GM19463 (cell line): Measurements from ENCODE around the gene GRIK4.
"Not testable (repeated sequence)": the region's sequence is repeated elsewhere in the genome, so short reads cannot be mapped to it uniquely, and the experiment has no call there.

Experiments
- ATAC-seq: cut with Tn5 transposase; IDR thresholded peaks from one replicate; pipeline ENCODE4 v1.9.1; 2021; ENCODE audit warnings: mild to moderate bottlenecking, moderate library complexity; ENCODE audit not compliant: unreplicated experiment

The GRIK4 gene

GRCh38 chr11:121024989-121025388 is 513.4 kb downstream of the GRIK4 start:
- ATAC-seq, result no peak

- ATAC-seq, result no peak
These were observed 517.6 kb downstream of the GRIK4 start for GRCh38 chr11:121029153-121029552.

- no peak for ATAC-seq
These were observed 518.4 kb downstream of the GRIK4 start for GRCh38 chr11:121029813-121030445.

- no peak for ATAC-seq
These were observed 519.6 kb downstream of the GRIK4 start for GRCh38 chr11:121031167-121031566.

GRCh38 chr11:121031648-121032047 is 520.1 kb downstream of the GRIK4 start:
- not testable (repeated sequence) for ATAC-seq

GRCh38 chr11:121032546-121032945 is 521.0 kb downstream of the GRIK4 start:
- ATAC-seq, result no peak

GRCh38 chr11:121033635-121034034 is 522.1 kb downstream of the GRIK4 start:
- ATAC-seq, result no peak

- peak; percentile 12 for ATAC-seq
These were observed 523.7 kb downstream of the GRIK4 start for GRCh38 chr11:121035169-121035755.

- peak; percentile 77 for ATAC-seq
These were observed 524.2 kb downstream of the GRIK4 start for GRCh38 chr11:121035780-121036179.

GRCh38 chr11:121037016-121037415 is 525.5 kb downstream of the GRIK4 start:
- no peak for ATAC-seq
